Measurements from ENCODE around the gene DCXR.

- TF ChIP-seq CTCF (IDR thresholded peaks at IDR 0.05 in 4 of 5, conservative IDR thresholded peaks at IDR 0.05 in 1 of 5) (no peak), POLR2A (IDR thresholded peaks at IDR 0.05) (no peak)
Measured at GRCh38 chr17:82006468-82007227, 30.8 kb downstream of the DCXR start.

All from gastrocnemius medialis (tissue), 4 donors.